Heart left ventricle (tissue), 16 donors: ENCODE measurements around the gene DNAJB12. TPM values are rescaled to one million over a fixed set of nuclear protein-coding genes. Genes with fewer than 3 reads are reported as not detected.

Experiments used
- ATAC-seq, 4 donors: fragments of 200-7000 bp; cut with Tn5 transposase; one replicate each; pipeline ENCODE4 v1.9.1; 2020 to 2022; ENCODE audit warnings: moderate library complexity in 4 of 4, mild to moderate bottlenecking in 3 of 4, moderate number of reproducible peaks in 1 of 4
- DNase-seq, 5 donors: peaks; one replicate each; pipeline ENCODE4 v3.0.0-alpha.2; 2020
- H3K27ac ChIP-seq, 12 donors: fragments of 200-600 bp; sonication (generic) in 4 of 12; one replicate each; pipeline versions ENCODE4 v1.5.0 to v1.8.0; 2016 to 2022; ENCODE audit warnings: mild to moderate bottlenecking in 2 of 12
- H3K27me3 ChIP-seq, 9 donors: fragments of 200-600 bp; sonication (generic) in 2 of 9; one replicate each; pipeline versions ENCODE4 v1.5.1 to v1.8.0; 2016 to 2022; ENCODE audit warnings: mild to moderate bottlenecking in 3 of 9
- H3K36me3 ChIP-seq, 9 donors: fragments of 200-600 bp; sonication (generic) in 2 of 9; one replicate each; pipeline versions ENCODE4 v1.5.0 to v1.8.0; 2018 to 2022; ENCODE audit warnings: mild to moderate bottlenecking in 2 of 9
- H3K4me1 ChIP-seq, 12 donors: fragments of 200-600 bp; sonication (generic) in 4 of 12; one replicate each; pipeline versions ENCODE4 v1.5.0 to v1.8.0; 2016 to 2022; ENCODE audit warnings: mild to moderate bottlenecking in 3 of 12
- H3K4me3 ChIP-seq, 12 donors: fragments of 200-600 bp; sonication (generic) in 4 of 12; one replicate each; pipeline versions ENCODE4 v1.5.0 to v1.8.0; 2017 to 2022; ENCODE audit warnings: mild to moderate bottlenecking in 9 of 12, moderate library complexity in 4 of 12
- H3K9me3 ChIP-seq, 12 donors: fragments of 200-600 bp; sonication (generic) in 4 of 12; one replicate each; pipeline versions ENCODE4 v1.5.0 to v1.8.0; 2016 to 2022; ENCODE audit warnings: mild to moderate bottlenecking in 1 of 12
- CTCF ChIP-seq, 12 donors: fragments of 200-600 bp; sonication (generic) in 4 of 12; IDR thresholded peaks; one replicate each; pipeline versions ENCODE4 v1.5.0 to v1.8.0; 2018 to 2022; ENCODE audit warnings: antibody characterized with exemption in 12 of 12, mild to moderate bottlenecking in 5 of 12
- POLR2A ChIP-seq, 2 donors: fragments of 450-650 bp; IDR thresholded peaks; one replicate each; pipeline ENCODE4 v1.6.1; 2017; ENCODE audit warnings: antibody characterized with exemption in 2 of 2, mild to moderate bottlenecking in 2 of 2, moderate library complexity in 2 of 2
- WGBS, 4 donors: extraction: QIAGEN DNeasy Blood & Tissue Kit in 2 of 4; methylation state at CpG; one replicate each; pipeline versions ENCODE4 v1.1.5 to v1.1.7; 2013 to 2018; 5-methylcytosine and 5-hydroxymethylcytosine counted together
- intact Hi-C, 10 donors: fragments of 100-400 bp; cut with DNase I; formaldehyde crosslinking; loops; one replicate each; pipeline versions ENCODE4 v1.11.1 to v1.14.2; 2022
- polyA plus RNA-seq, 2 donors: library from polyadenylated mRNA; stranded (reverse); fragments of 200-250 nt; gene quantifications; one replicate each; pipeline ENCODE4 v1.2.3, GENCODE V29; 2013
- total RNA-seq, 9 donors: library from RNA; depleted of rRNA in 2 of 9; stranded (reverse); fragments of >200 nt in 2 of 9; fragmentation: NEBNext Ultra II Directional in 3 of 9; extraction: Animal tissue kit (Norgen Biotek cat#: 25700) in 3 of 9; gene quantifications; one replicate each; pipeline versions ENCODE4 v1.1.0 to v1.2.4, GENCODE V29; 2016 to 2023
- donor health status: ischemic (EF 13 %, LVEDD 7.1; RV severe dilation, severe dysfunction).
- donor health status: healthy with polysubstance abuse.
- donor health status: DM: no; HTN: yes; CAD: no.
- donor health status: DM: no; HTN: no; CAD: no.
- donor health status: ischemic (EF 25% LVEDD 6.9; RV normal size, moderate dysfunction).
- donor health status: ischemic (EF 25% LVEDD 5.7; RV mildly dilated, moderate dysfunction).
- donor health status: healthy.
- donor health status: DM: yes; HTN: yes; CAD: no.
- donor health status: ischemic (EF 35%, LVEDD 5.7; RV mildly dilated, moderate dysfunction).
- donor health status: nonischemic (EF 11% LVEDD 7.7; RV severe dilation, severe dysfunction).
- donor health status: DM: yes; HTN: yes; CAD: no.
- donor health status: PGD.
- donor health status: ischemic (EF 29% LVEDD 5.4; RV normal size, mild dysfunction).
- donor health status: nonischemic (EF 23%, LVEDD 6.1; RV moderate dilation, normal function).

The DNAJB12 gene
- total and polyA plus RNA-seq, 11 donors: 21.1 to 42.5 (median 29.1) TPM

GRCh38 chr10:72331575-72332422 is 22.9 kb downstream of the DNAJB12 start:
- Histone ChIP-seq H3K36me3 (peaks cover 0 to 22% (median 4%) of the 10 kb centered on the region in 9 donors), H3K27ac (peak overlapping the region in 11 of 12 donors; percentile 50 to 98 (median 88)), H3K4me3 (peak overlapping the region in 6 of 12 donors; percentile 8 to 26 (median 12)), H3K4me1 (peaks cover 15 to 98% (median 77%) of the 10 kb centered on the region in 12 donors), H3K9me3 (no peaks in the 10 kb centered on the region), H3K27me3 (no peaks in the 10 kb centered on the region)
- WGBS, 4 donors: 10 to 26% (median 17%) methylated on average over 14 to 27 of the region's 27 CpGs
- DNase-seq (peak; percentile 87 to 94 (median 90)), ATAC-seq (peak; percentile 30 to 72 (median 64))
- intact Hi-C loops: loop anchor here in 6 of 10 donors (2.0 to 10.0 kb wide), 5 partner anchors 59 to 437 kb away; partner anchors contain the start of gene DDIT4 (in 1 of the 6)
- peak in 1 of 2 donors; percentile 43 for TF ChIP-seq POLR2A (IDR thresholded peaks at IDR 0.05)
- TF ChIP-seq CTCF (IDR thresholded peaks at IDR 0.05): peak in 10 of 12 donors; percentile 11 to 41 (median 24)

GRCh38 chr10:72330069-72330426 is 24.7 kb downstream of the DNAJB12 start:
- H3K27me3 ChIP-seq: no peaks in the 10 kb centered on the region
- intact Hi-C loops: loop anchor here in 6 of 10 donors (2.0 to 10.0 kb wide), 5 partner anchors 57 to 435 kb away; partner anchors contain the start of gene DDIT4 (in 1 of the 6)
- ATAC-seq: no peak
- DNase-seq: no peak
- H3K4me1 ChIP-seq: peaks cover 7 to 93% (median 70%) of the 10 kb centered on the region in 12 donors
- H3K27ac ChIP-seq: peak overlapping the region in 2 of 12 donors; percentile 65 to 72
- H3K9me3 ChIP-seq: no peaks in the 10 kb centered on the region
- WGBS, 4 donors: 66 to 93% (median 86%) methylated on average over 2 of the region's 2 CpGs
- H3K36me3 ChIP-seq: peaks cover 0 to 10% (median 0%) of the 10 kb centered on the region in 9 donors
- no peak overlapping the region for H3K4me3 ChIP-seq
- TF ChIP-seq POLR2A (IDR thresholded peaks at IDR 0.05): no peak
- no peak for TF ChIP-seq CTCF (IDR thresholded peaks at IDR 0.05)

- intact Hi-C loops: loop anchor here in 9 of 10 donors (2.0 to 10.0 kb wide), 19 partner anchors 52 to 435 kb away; partner anchors contain the start of genes DDIT4 (in 2 of the 9) and CHST3 (in 1 of the 9)
- DNase-seq (peak in 1 of 5 donors; percentile 51), ATAC-seq (peak in 1 of 4 donors; percentile 0)
- Histone ChIP-seq H3K9me3 (no peaks in the 10 kb centered on the region), H3K36me3 (peaks cover 0 to 10% (median 0%) of the 10 kb centered on the region in 9 donors), H3K4me3 (no peak overlapping the region), H3K27me3 (no peaks in the 10 kb centered on the region), H3K4me1 (peaks cover 7 to 93% (median 70%) of the 10 kb centered on the region in 12 donors), H3K27ac (peak overlapping the region in 5 of 12 donors; percentile 17 to 77 (median 72))
- TF ChIP-seq POLR2A (IDR thresholded peaks at IDR 0.05) (no peak), CTCF (IDR thresholded peaks at IDR 0.05) (no peak)
- 71 to 97% (median 85%) methylated on average over 11 of the region's 11 CpGs for WGBS, 4 donors
These were observed 25.2 kb downstream of the DNAJB12 start for GRCh38 chr10:72329290-72330068.
